ENCODE measurements around the gene AQP1.

AQP1 gene

GRCh38 chr7:30886608-30887011 lies 25.0 kb upstream of the AQP1 start:
- DNase-seq: no peak

- no peak for DNase-seq
Measured at GRCh38 chr7:30887464-30887872, 24.2 kb upstream of the AQP1 start.

DNA sequence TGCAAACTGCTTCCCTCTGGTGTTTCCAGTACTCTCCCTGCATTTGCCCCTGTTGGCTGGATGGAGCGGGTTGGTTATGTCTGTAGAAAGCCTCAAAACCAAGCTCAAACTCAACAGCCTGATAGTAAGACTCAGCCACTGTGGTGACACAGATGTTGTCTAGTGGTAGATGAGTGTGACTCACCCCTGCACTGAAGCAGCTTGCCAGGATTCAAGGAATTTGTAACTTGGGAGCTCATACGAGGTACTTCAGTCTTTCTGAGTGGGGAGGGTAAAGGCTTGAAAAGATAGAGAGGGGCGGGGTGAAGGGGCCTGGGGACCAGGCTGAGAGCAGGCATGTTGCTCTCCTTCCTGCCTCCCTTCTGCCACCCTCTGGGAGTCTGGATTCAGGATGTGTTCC lies 22.9 kb upstream of the AQP1 start:
- no peak for DNase-seq

DNA sequence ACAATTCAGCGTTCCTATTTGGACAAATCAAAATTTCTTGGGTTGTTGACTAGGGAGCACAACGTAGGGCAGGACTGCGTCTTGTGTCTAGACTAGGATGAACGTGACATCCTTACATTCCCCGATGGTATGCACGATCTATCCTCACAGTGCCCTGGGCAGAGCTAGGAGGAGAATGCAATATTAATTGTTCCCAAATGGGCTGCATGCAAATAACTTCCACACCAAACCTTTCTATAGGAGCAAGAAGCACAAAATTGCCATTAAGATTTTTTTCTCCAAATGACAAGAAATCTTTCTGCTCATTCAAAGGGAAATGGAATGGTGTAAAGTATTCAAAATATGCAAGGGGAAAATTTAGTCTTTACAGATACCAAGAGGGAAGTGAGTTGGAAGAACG lies 21.4 kb upstream of the AQP1 start:
- DNase-seq: no peak

DNA sequence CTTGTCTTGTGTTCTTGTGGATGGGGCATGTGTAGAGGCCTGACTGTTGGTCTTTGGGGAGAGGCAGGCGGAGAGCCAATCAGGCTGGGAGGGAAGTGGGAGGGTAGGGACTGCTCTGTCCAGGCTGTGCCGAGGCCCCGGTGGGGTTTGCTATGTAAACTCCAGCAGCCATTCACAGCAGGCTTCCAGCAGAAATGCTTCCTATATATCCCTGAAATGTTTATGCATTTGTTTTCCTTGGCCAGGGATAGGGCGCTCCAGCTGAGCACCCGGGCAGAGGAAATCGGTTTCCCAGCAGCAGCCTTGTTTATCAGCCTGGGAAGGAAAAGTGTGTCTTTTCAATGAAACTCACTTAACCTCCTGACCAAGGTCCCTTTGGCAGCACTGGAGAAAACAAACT lies 18.3 kb upstream of the AQP1 start:
- DNase-seq: no peak

GRCh38 chr7:30894009-30894408 lies 17.6 kb upstream of the AQP1 start:
- DNase-seq: no peak

GRCh38 chr7:30894866-30895605 lies 16.6 kb upstream of the AQP1 start:
- peak; percentile 24 to 51 (median 29) for DNase-seq

DNA sequence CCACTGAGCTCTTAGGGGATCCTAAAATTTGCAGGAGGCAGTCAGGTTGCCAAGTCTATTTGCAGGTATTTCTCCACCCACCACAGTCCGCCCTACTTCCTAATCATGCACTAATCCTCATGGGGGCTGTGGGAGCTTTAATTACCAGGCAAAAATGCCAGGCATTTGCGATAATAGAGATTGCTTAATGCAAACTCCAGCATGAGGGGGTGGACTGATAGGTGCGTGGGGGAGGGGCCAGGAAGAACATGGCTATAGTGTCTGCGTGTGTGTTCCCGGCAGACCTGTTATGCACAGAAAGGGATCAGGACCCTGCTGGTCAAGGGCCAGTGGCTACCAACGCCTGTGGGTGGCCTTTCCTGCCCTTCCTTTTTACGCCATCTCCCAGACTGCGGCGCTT lies 15.6 kb upstream of the AQP1 start:
- DNase-seq: no peak

DNA sequence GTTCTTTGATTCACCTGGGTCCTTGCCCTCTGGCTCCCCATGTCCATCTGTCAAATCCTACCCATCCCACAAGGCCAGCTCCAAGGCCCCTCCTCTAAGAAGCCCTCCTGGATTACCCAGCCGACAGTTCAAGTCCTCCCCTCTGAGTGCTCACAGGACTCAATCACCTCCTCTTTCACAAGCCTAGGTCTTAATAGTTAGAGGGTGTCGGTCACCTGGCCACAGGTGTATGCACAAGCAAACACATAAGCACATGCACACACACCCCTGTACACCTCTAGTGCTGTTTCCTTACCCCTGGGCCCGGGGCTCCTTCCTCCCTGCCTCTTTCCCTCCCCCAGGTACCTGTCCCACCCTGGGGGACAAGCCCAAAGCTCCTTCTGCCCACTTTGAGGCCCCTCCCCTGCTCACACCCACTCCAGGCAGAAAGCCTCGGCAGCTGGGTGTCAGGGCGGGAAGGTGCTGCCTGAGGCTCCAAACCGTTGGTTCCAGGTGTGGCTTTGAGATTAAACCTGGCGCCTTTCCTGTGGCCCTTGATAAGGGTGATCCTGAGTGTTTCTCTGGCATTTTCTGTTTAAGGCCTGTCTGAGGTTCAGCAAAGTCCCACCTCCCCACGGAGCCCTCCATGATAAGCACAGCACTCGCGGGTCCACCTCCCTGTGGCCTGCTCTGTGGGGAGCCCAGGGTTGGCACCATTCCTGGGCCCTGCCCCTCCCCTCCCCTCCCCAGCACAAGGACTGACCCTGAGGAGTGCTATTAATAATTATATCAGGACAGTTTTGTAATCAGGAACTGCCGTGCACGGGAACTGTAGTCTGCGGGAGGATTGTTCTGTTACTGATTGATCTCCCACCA lies 14.6 kb upstream of the AQP1 start:
- DNase-seq: no peak

GRCh38 chr7:30897770-30898169 lies 13.9 kb upstream of the AQP1 start:
- no peak for DNase-seq

GRCh38 chr7:30898411-30898810 lies 13.2 kb upstream of the AQP1 start:
- no peak for DNase-seq

GRCh38 chr7:30899066-30899465 lies 12.6 kb upstream of the AQP1 start:
- DNase-seq: no peak

DNA sequence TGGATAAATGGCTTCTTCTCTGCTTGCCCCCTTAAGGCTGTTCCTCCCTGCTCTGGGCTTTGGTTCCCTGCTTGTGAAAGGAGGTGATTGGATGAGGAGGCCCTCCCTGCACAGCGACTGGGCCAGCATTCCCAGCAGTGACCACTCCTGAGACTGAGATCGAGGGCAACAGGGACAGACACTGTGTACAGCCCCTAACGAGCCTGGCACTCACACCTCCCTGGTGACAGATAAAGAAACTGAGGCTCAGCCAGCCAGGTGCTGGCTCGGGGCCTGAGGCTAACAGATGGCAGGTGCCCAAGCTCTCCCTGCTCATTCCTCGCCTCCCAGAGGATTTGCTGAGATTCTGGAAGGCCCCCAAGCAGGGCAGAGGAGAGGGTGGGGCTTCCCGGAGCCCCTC lies 12.0 kb upstream of the AQP1 start:
- DNase-seq: no peak

DNA sequence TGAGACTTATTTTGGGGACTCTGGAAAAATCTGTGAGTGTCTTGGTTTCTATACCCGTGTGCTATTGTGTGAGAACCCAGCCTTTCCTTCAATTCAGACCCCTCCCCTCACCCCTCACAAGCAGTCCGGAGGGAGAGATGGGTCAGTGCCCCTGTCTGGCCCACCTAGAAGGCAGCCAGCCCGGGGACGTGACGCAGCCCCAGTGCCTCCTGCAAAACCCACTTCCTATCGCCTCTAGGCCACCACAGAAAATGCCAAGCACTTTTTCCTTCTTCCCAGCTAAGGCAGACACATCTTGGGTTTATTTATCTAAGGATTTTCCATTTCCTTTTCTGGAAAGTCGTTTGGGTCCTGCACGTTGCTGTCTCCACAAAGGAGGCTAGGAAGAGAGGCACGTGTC lies 11.6 kb upstream of the AQP1 start:
- DNase-seq: no peak

DNA sequence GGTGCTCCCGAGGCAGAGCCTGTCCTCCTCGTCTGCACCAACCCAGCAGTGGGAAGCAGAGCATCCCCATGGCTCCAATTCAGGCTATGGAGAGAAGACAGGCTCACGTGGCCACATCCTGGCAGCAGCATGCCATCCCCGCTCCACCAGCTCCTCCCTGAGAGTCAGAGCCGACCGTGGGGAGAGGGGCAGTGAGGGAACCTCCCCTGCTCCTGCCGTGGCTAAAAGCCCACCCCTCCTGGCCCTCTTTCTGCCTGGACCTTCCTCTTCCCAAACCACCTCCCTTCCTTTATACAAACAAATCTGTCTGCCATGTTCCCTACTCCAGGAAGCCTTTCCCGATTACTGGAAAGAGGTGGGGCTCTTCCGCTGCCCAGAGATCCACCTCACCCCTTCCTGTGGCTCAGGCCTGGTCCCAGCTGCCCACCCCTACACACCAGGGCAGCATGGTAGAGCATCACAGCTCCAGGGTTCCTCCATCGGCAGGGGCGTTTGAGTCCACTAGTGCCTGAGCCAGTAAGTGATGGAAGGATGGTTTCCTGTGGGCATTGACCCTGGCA lies 10.8 kb upstream of the AQP1 start:
- DNase-seq: no peak

DNA sequence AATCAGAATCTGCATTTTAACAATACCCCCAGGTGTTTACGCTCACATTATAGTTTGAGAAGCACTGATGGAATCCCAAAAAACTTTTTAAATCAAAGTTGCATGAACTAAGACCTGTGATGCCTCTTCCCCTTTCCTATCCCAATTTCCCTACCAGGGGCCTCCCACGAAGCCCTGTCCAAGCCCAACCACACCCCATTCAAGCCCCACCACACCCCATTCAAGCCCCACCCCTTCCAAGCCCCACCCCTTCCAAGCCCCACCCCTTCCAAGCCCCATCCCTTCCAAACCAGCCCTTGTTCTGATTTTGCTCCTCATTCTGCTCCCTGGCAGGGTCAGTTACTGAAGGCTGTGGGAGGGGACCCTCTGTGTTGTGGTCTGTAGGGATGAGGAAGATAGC lies 9.8 kb upstream of the AQP1 start:
- peak in 1 of 3 donors; percentile 27 for DNase-seq

DNA sequence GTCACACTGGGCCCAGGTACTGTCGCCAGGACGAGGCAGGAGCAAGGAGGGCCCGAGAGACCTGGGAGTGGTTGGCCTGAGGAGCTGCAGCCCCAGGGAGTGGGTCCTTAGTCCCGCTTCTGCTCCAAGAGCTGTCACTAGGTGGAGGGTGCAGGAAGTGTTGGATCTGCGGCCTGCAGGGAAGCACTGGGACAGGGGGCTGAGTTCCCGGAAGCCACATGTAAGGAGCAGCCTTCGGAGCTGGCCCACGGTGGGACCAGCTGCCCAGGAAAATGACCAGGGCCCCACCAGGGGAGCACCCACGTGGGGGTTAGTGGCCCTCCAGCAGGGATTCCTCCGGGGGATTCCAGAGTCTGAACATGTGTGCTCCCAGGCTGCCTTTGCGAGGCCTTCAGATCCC lies 9.2 kb upstream of the AQP1 start:
- DNase-seq: no peak

DNA sequence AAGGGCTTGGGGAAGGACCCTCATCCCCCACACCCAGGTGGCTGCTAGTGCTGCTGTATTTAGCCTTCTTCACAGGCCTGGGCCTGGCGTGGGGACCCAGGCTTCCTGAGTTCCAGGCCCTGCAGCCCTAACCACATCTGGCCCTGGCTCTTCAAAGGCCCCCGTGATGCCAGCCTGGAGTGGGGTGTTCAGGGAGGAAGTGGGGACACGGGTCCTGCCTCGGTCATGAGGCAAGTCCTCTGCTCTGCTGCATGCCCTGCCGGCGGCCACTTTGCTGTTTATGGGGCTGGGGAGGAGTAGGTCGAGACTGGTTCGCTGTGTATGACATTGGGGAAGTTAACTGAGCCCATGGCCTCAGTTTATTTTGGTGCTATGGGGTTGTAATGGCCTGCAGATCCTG lies 8.5 kb upstream of the AQP1 start:
- DNase-seq: no peak

DNA sequence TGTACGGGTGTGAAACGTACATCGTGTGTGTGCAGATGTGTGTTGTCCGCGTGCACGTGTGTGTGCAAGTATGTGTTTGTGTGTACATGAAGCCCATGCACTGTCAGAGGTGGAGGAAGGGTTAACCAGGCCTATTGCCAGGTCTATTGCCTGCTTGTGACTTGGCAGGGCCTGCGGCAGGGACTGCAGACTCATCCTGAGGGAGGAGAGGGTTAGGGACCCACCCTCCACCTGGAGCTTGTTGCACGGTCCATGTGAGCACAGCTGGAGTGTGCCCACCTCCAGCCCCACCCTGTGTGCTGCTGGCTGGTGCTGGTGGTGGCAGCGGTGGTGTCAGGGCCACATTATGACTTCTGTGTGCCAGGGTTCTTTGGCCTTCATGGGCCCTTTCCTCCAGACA lies 7.1 kb upstream of the AQP1 start:
- DNase-seq: no peak

GRCh38 chr7:30905078-30906012 lies 6.3 kb upstream of the AQP1 start:
- DNase-seq: no peak

- no peak for DNase-seq
Measured at GRCh38 chr7:30906014-30906413, 5.6 kb upstream of the AQP1 start.

- DNase-seq: no peak
Measured at GRCh38 chr7:30906515-30907240, 5.0 kb upstream of the AQP1 start.
